ENCODE data around the gene ZC3H18.

ZC3H18 gene

GRCh38 chr16:88627531-88628411 lies 57.6 kb downstream of the ZC3H18 start:
- FAIRE-seq = no peak

- no peak for FAIRE-seq
These were observed 58.3 kb downstream of the ZC3H18 start for GRCh38 chr16:88628512-88628974.

- FAIRE-seq = no peak
These were observed 59.6 kb downstream of the ZC3H18 start for GRCh38 chr16:88629835-88630234.

- FAIRE-seq = no peak
These were observed 60.2 kb downstream of the ZC3H18 start for GRCh38 chr16:88630433-88630832.

GRCh38 chr16:88630941-88631340 lies 60.7 kb downstream of the ZC3H18 start:
- no peak for FAIRE-seq

GRCh38 chr16:88631384-88631783 lies 61.2 kb downstream of the ZC3H18 start:
- FAIRE-seq = no peak

- FAIRE-seq = no peak
These were observed 61.9 kb downstream of the ZC3H18 start for GRCh38 chr16:88631920-88632586.

GRCh38 chr16:88632587-88632930 lies 62.4 kb downstream of the ZC3H18 start:
- FAIRE-seq = no peak

- no peak for FAIRE-seq
These were observed 63.5 kb downstream of the ZC3H18 start for GRCh38 chr16:88633684-88634140.

GRCh38 chr16:88634141-88634993 lies 64.2 kb downstream of the ZC3H18 start:
- FAIRE-seq = no peak

GRCh38 chr16:88634994-88635670 lies 64.9 kb downstream of the ZC3H18 start:
- FAIRE-seq = no peak

GRCh38 chr16:88635671-88636319 lies 65.6 kb downstream of the ZC3H18 start:
- FAIRE-seq = no peak

- no peak for FAIRE-seq
These were observed 66.5 kb downstream of the ZC3H18 start for GRCh38 chr16:88636488-88637265.

- FAIRE-seq = no peak
These were observed 68.4 kb downstream of the ZC3H18 start, which contains the start of gene IL17C for GRCh38 chr16:88638323-88639230. IL17C (plus strand) TSS chr16:88638572; CDS start chr16:88638642, 70 bp downstream.

GRCh38 chr16:88639231-88640038 lies 69.2 kb downstream of the ZC3H18 start:
- FAIRE-seq = no peak

GRCh38 chr16:88640039-88640495 lies 69.9 kb downstream of the ZC3H18 start:
- no peak for FAIRE-seq

- no peak for FAIRE-seq
These were observed 70.5 kb downstream of the ZC3H18 start for GRCh38 chr16:88640498-88641247.
